Activated T-cell treated with anti-CD3 and anti-CD28 coated beads, Interleukin-2, amount 50 U/mL, for 24 hours (primary cell): ENCODE measurements around the gene SEMA3A.
"Not testable (repeated sequence)": the region's sequence is repeated elsewhere in the genome, so short reads cannot be mapped to it uniquely, and the experiment has no call there.

ENCODE experiments used
- DNase-seq: peaks from one replicate; pipeline ENCODE4 v3.0.0-alpha.2; 2020
- H3K27ac Mint-ChIP-seq: 2 replicates; pipeline ENCODE4 v1.8.0; 2020; ENCODE audit warnings: mild to moderate bottlenecking, mixed read lengths
- H3K27me3 Mint-ChIP-seq: 2 replicates; pipeline ENCODE4 v1.8.0; 2020; ENCODE audit warnings: mixed read lengths
- H3K36me3 Mint-ChIP-seq: 2 replicates; pipeline ENCODE4 v1.8.0; 2020; ENCODE audit warnings: low read depth, mixed read lengths
- H3K4me1 Mint-ChIP-seq: 2 replicates; pipeline ENCODE4 v1.8.0; 2020; ENCODE audit warnings: low read depth, mixed read lengths
- H3K4me3 Mint-ChIP-seq: 2 replicates; pipeline ENCODE4 v1.8.0; 2020; ENCODE audit warnings: mild to moderate bottlenecking, moderate library complexity, mixed read lengths
- H3K9me3 Mint-ChIP-seq: 2 replicates; pipeline ENCODE4 v1.8.0; 2020; ENCODE audit warnings: mixed read lengths

Gene SEMA3A

DNA sequence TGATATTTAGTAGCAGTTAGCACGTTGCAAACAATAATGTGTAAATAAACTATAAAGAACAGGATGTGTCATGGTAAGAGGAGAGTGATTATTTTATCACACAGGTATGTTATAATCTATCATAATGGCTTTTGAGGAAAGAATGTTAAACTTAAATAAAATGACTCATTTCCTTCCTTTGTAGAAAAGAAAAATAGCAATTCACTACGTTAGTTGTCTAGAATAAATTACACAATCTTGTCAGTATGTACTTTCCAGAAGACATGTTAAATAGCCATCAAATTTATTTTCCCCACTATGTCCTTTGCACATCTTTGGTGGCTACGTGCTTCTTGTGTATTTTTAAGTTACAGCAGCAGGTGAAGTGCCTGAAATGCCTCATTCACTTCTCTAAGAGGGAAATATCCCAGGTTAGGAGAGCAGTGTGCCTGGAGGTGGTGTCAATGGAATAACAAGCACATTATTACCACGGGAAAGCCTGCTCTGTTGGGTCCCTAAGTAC is 133.8 kb downstream of the SEMA3A start:
- DNase-seq = no peak
- Mint-ChIP-seq H3K4me3 (no peak overlapping the region), H3K4me1 (peaks cover 11% of the 10 kb centered on the region), H3K9me3 (no peaks in the 10 kb centered on the region), H3K27me3 (no peaks in the 10 kb centered on the region), H3K36me3 (no peaks in the 10 kb centered on the region), H3K27ac (no peak overlapping the region)

DNA sequence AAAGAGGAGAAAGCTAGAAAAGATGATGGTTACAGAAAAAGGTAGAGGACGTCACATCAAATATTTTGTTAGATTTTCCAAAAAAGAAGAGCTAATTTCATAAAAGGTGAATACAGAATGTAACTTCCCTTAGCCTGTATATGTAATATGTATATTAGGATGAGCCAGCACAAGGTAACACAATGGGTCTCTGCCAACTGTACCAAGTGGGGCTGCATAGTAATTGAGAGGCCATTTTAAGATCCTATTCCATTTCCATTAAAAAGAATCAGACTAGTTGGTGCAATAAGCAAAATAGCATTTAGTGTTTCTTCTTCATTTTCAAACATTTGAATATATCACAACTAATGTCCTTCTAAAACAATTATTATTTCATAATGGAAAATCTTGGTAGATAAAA is 134.6 kb downstream of the SEMA3A start:
- no peak for DNase-seq
- no peak overlapping the region for H3K4me3 Mint-ChIP-seq
- no peaks in the 10 kb centered on the region for H3K9me3 Mint-ChIP-seq
- H3K4me1 Mint-ChIP-seq = peaks cover 11% of the 10 kb centered on the region
- no peak overlapping the region for H3K27ac Mint-ChIP-seq
- H3K36me3 Mint-ChIP-seq = no peaks in the 10 kb centered on the region
- H3K27me3 Mint-ChIP-seq = no peaks in the 10 kb centered on the region

DNA sequence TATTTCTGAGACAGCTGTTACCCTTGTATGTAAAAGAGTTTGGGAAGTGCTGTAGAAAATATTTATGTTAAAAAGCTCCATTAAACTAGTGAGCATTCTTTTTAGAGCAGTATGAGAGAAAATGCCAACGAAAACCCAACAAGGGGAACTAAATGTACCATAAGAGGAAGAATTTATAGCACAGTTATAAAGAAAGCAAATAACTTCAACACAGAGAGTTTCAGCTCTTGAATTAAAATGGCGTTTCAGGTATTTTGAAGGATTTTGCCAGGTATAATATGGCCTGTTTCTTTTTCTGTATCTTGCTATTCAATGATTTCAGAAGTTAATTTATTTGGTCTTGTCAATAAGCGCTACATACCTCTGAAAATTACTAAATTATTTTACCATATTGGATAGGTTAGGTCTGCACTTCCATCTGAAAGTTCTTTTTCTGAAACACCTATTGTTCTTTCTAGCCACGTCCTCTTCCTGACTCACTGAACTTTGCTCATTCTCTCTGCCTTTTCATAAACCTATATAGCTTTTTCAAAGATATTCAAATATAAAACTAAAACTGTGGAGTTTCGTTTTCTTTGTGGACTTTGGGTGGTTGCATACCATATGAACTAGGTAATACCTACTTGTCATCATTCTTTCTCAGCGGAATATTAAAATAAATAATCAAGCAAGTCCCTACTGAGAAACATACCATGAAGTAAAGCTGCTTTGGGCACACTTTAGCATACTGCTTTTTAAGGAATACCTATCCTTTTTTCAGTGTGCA is 136.1 kb downstream of the SEMA3A start:
- H3K36me3 Mint-ChIP-seq = no peaks in the 10 kb centered on the region
- H3K9me3 Mint-ChIP-seq = no peaks in the 10 kb centered on the region
- no peak for DNase-seq
- H3K4me1 Mint-ChIP-seq = peaks cover 11% of the 10 kb centered on the region
- no peak overlapping the region for H3K4me3 Mint-ChIP-seq
- H3K27ac Mint-ChIP-seq = no peak overlapping the region
- H3K27me3 Mint-ChIP-seq = no peaks in the 10 kb centered on the region

DNA sequence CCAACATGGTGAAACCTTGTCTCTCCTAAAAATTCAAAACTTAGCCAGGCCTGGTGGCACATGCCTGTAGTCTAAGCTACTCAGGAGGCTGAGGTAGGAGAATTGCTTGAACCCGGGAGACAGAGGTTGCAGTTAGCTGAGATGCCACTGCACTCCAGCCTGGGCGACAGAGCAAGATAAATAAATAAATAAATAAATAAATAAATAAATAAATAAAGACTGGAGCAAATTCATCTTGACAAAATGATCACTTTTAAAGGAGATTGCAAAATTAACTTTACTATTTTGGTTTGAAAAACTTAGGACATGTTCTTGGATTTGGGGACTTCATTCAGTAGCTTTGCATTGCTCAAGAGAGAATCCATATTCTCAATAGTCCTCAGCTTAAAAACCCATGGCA is 137.0 kb downstream of the SEMA3A start:
- Mint-ChIP-seq H3K4me1 (peaks cover 11% of the 10 kb centered on the region), H3K27ac (no peak overlapping the region), H3K4me3 (no peak overlapping the region), H3K27me3 (no peaks in the 10 kb centered on the region), H3K9me3 (no peaks in the 10 kb centered on the region), H3K36me3 (no peaks in the 10 kb centered on the region)
- no peak for DNase-seq

DNA sequence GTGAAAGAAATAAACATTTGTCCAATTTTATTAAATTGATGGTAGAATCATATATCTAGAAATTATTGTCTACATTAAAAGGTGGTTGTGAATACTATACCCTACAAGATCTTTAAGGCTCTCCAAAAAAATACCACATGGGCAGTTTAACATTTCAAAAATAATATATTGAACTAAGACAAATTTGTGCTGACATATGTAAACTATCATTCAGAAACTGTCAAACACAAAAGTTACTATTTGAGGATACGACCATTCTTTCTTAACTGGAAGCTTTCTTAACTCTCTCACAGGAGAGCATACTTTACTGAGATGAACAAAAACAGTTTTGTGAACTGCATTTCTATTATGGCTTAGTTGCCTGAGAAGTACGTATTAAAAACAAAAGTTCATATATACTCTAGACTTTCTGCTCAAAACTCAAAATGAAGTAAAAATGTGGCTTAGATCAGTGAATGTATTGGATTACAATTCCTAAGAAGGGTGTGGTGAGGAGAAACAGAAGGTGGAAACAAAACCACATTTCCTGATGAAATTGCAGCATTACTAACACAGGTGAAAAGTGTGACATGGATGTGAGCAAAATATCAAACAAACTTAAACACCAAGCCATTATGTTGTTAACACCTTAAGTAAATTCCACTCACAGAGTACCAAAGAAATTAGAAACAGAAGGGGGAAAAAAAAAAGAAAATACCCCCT is 138.5 kb downstream of the SEMA3A start:
- H3K4me1 Mint-ChIP-seq = peaks cover 10% of the 10 kb centered on the region
- no peak overlapping the region for H3K27ac Mint-ChIP-seq
- no peaks in the 10 kb centered on the region for H3K27me3 Mint-ChIP-seq
- H3K4me3 Mint-ChIP-seq = no peak overlapping the region
- H3K9me3 Mint-ChIP-seq = no peaks in the 10 kb centered on the region
- no peaks in the 10 kb centered on the region for H3K36me3 Mint-ChIP-seq
- no peak for DNase-seq

DNA sequence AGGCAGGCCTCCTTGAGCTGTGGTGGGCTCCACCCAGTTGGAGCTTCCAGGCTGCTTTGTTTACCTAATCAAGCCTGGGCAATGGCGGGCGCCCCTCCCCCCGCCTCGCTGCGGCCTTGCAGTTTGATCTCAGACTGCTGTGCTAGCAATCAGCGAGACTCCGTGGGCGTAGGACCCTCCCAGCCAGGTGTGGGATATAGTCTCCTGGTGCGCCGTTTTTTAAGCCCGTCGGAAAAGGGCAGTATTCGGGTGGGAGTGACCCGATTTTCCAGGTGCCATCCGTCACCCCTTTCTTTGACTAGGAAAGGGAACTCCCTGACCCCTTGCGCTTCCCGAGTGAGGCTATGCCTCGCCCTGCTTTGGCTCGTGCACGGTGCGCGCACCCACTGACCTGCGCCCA is 139.4 kb downstream of the SEMA3A start:
- DNase-seq, H3K4me3 Mint-ChIP-seq, H3K27me3 Mint-ChIP-seq, H3K36me3 Mint-ChIP-seq, H3K9me3 Mint-ChIP-seq, H3K4me1 Mint-ChIP-seq, H3K27ac Mint-ChIP-seq: not testable (repeated sequence)

DNA sequence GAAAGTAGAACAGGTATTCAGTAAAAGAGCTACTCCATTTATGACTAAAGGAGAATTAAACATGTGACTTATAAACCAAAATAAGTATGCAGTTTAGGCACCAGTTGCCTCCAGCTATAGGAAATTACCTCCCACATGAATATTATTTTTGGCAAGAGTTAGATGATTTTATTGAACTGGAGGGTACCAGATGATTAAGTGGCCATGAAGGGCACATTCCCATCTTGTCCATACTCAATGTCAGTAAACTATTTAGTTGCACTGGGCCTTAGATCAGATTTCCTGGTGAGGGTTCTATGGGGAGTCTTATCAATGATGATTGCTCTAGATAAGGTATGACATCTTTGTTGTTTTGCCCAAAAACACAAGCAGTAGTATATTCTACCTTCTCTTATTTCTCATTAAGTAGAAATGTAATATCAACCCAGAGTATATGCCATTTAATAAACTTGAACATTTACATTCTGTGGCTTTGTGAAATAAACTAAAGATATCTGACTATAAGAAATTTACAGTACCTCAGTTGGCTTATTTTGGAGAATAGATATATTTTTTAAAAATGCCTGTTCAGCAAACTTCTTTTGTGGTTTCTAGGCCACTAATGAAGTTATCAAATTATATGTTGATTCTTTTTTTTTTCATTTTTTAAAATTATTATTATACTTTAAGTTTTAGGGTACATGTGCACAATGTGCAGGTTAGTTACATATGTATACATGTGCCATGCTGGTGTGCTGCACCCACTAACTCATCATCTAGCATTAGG is 145.3 kb downstream of the SEMA3A start:
- no peaks in the 10 kb centered on the region for H3K9me3 Mint-ChIP-seq
- no peaks in the 10 kb centered on the region for H3K36me3 Mint-ChIP-seq
- no peak for DNase-seq
- H3K4me3 Mint-ChIP-seq = no peak overlapping the region
- H3K27ac Mint-ChIP-seq = no peak overlapping the region
- no peaks in the 10 kb centered on the region for H3K4me1 Mint-ChIP-seq
- no peaks in the 10 kb centered on the region for H3K27me3 Mint-ChIP-seq

DNA sequence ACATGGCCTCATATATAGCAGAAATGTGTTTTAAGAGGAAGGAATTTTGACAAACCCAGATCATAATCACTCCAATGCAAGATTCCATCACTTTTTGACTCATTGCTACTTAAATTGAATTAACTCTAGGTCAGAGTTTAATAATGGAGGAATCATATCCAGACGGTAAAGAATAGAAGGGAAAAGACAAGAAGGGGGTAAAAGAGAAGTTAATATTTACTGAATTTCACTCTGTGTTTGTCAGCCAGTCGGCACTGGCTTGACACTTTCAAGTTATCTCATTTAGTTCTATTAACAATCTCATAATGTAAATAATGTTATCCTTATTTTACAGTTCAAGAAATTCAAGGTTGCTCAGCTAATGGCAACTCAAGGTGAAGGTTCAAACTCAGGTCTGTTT is 147.5 kb downstream of the SEMA3A start:
- H3K9me3 Mint-ChIP-seq = no peaks in the 10 kb centered on the region
- H3K4me3 Mint-ChIP-seq = no peak overlapping the region
- H3K36me3 Mint-ChIP-seq = no peaks in the 10 kb centered on the region
- no peaks in the 10 kb centered on the region for H3K4me1 Mint-ChIP-seq
- no peak overlapping the region for H3K27ac Mint-ChIP-seq
- no peaks in the 10 kb centered on the region for H3K27me3 Mint-ChIP-seq
- no peak for DNase-seq

DNA sequence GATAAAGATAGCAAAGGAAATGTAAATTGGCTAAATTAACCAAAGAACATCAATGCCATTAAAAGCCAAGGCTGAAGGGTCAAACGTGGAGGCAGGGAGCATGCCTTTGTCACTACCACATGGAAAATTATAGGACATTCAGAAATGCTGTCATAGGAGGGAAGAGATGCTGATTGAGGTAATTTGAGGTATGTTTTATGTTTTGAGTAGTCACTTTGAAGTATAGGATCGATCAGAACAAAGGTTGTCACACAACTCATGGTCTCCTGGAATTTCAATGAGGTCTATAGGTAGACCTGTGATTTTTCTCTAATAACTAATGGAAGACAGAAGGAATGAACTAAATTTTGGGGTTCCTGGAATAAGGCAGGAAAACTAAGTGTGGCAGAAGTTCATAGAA is 149.8 kb downstream of the SEMA3A start:
- Mint-ChIP-seq H3K27ac (no peak overlapping the region), H3K36me3 (no peaks in the 10 kb centered on the region), H3K4me3 (no peak overlapping the region), H3K9me3 (no peaks in the 10 kb centered on the region), H3K27me3 (no peaks in the 10 kb centered on the region), H3K4me1 (no peaks in the 10 kb centered on the region)
- DNase-seq = no peak

DNA sequence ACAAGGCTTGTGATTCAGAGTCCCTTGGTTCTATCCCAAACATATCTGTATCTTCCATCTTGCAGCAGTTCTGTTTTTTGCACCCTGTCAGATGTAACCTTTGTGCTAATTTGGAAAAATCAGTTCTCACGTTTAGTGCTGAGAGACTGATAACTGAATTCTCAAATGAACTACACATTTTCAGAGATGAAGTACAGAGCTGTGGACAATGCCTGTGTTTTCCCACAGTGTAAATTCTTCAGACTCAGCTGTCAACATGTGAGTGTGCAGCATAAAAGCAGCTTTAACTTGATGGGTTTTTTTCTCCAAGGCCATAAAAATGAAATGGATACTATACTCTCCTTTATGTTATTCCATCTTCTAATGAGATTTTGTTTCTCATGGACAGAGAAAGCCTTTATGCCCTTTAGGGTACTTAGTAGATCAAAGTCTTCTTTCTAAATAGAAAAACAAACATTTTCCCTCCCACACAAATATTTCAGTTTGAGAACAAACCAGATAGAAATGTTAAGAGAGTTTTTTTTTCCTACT is 150.9 kb downstream of the SEMA3A start:
- Mint-ChIP-seq H3K4me1 (no peaks in the 10 kb centered on the region), H3K9me3 (no peaks in the 10 kb centered on the region), H3K36me3 (no peaks in the 10 kb centered on the region), H3K27ac (no peak overlapping the region), H3K4me3 (no peak overlapping the region), H3K27me3 (no peaks in the 10 kb centered on the region)
- DNase-seq = no peak

DNA sequence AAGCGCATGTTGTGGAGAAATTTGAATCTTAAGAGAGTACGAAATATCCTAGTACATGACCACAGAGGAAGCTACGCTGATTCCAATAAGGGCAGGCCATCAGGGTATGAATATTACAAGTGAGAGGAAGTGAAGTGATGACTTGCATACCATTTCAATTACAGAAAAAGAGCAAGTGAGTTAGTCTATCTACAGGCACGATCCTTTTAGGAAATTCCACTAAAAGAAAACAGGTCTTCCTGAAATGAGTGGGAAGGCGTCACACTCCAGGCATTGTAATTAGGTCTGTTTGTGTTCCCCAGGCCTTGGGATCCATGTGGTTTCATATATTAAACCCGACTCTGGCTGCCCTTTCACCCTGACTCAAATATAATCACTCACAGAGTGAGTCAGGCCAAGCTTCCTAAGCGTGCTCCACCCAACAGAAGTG is 152.5 kb downstream of the SEMA3A start:
- Mint-ChIP-seq H3K4me3 (no peak overlapping the region), H3K27ac (no peak overlapping the region), H3K36me3 (no peaks in the 10 kb centered on the region), H3K9me3 (no peaks in the 10 kb centered on the region), H3K27me3 (no peaks in the 10 kb centered on the region), H3K4me1 (no peaks in the 10 kb centered on the region)
- DNase-seq = no peak

DNA sequence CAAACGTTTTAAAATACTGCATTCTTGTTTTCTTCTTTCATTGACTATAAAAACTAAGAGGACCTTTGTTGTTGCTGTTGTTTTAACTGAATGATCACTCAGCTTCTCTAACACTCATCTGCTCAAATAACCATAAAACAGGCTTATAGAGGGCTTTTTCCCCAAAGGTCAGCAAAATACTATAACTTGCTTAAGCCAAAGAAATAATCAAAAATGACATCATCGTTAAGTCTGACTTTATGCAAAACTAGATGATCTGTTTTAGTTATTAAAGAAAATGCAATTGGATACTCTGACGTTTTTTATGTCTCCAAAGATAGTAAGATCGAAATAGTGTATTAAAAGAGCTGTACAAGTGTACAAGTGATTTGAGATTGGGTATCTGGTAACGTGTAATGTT is 152.9 kb downstream of the SEMA3A start:
- no peaks in the 10 kb centered on the region for H3K4me1 Mint-ChIP-seq
- no peaks in the 10 kb centered on the region for H3K27me3 Mint-ChIP-seq
- no peak for DNase-seq
- no peak overlapping the region for H3K27ac Mint-ChIP-seq
- no peaks in the 10 kb centered on the region for H3K9me3 Mint-ChIP-seq
- H3K36me3 Mint-ChIP-seq = no peaks in the 10 kb centered on the region
- no peak overlapping the region for H3K4me3 Mint-ChIP-seq

DNA sequence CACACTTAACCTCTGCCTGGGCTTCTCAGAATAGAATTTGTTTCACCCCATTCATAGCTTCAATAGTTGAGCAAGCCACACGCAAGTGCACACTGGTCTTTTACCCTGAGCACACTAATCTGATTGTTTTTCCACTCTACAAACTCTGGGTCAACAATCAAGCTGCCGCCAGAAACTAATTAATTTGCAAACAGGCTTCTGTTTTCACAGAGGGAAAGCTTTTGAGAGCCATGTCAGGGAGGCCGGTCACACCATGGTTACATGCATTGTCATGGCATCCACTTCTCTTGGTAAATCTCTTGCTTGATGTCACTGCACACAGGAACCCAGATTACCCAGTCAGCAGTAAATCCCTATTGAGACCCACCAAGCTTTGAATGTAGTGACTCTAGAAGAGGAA is 154.2 kb downstream of the SEMA3A start:
- H3K9me3 Mint-ChIP-seq = no peaks in the 10 kb centered on the region
- no peaks in the 10 kb centered on the region for H3K4me1 Mint-ChIP-seq
- no peaks in the 10 kb centered on the region for H3K27me3 Mint-ChIP-seq
- no peaks in the 10 kb centered on the region for H3K36me3 Mint-ChIP-seq
- H3K27ac Mint-ChIP-seq = no peak overlapping the region
- H3K4me3 Mint-ChIP-seq = no peak overlapping the region
- no peak for DNase-seq

DNA sequence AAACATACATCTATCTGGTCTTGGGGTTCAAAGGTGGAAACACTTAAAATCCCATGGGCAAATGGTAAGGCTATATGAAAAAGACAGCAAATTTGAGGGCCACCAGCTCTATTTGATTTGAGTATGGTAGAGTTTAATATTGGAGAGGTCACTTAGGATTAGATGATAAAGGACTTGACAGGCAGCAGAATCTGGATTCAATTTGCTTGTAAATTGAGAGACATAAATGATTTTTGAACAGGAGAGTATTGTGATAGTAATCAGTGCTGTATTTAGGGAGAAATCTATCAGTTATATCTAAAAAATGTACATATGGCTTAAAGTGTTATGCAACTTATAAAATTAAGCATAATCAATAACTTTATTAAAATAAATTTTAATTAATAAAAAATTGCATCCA is 155.2 kb downstream of the SEMA3A start:
- Mint-ChIP-seq H3K27ac (no peak overlapping the region), H3K36me3 (no peaks in the 10 kb centered on the region), H3K9me3 (no peaks in the 10 kb centered on the region), H3K27me3 (no peaks in the 10 kb centered on the region), H3K4me3 (no peak overlapping the region), H3K4me1 (no peaks in the 10 kb centered on the region)
- no peak for DNase-seq

DNA sequence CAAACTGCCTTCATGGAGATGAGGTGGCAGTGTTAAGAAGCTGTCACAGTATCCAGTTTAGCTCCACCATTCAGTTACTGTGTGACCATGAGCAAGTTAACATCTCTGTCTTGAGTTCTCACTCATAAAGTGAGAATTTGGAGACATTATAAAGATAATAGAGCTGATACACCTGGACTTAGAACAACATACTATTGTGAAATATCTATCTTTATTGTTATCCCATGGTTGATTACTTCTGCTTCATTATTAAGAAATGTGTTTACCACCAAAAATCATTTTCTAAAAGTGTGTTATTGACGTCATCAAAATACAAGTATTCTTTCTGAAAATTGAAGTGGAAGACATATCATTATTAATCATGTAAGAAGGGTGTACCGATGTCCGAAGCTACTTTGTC is 166.9 kb downstream of the SEMA3A start:
- H3K27me3 Mint-ChIP-seq = no peaks in the 10 kb centered on the region

More for the DNA sequence above, 166.9 kb downstream of the SEMA3A start:
- DNase-seq = no peak
- H3K27ac Mint-ChIP-seq = no peak overlapping the region
- H3K4me3 Mint-ChIP-seq = no peak overlapping the region
- no peaks in the 10 kb centered on the region for H3K4me1 Mint-ChIP-seq
- H3K36me3 Mint-ChIP-seq = no peaks in the 10 kb centered on the region
- no peaks in the 10 kb centered on the region for H3K9me3 Mint-ChIP-seq
